ENCODE data around the gene NEK10. TPM values are rescaled to one million over a fixed set of nuclear protein-coding genes. Genes with fewer than 3 reads are reported as not detected.
"Not testable (repeated sequence)": the region's sequence is repeated elsewhere in the genome, so short reads cannot be mapped to it uniquely, and the experiment has no call there.

NEK10 gene
- total and polyA plus RNA-seq, 12 donors, result 0.16 to 4.8 (median 0.65) TPM

GRCh38 chr3:27310688-27311087 is 58.5 kb downstream of the NEK10 start:
- Histone ChIP-seq H3K4me1 (replicated peaks in 1 of 2) (peaks cover 0 to 3% of the 10 kb centered on the region in 2 donors), H3K36me3 (replicated peaks in 1 of 2) (no peaks in the 10 kb centered on the region), H3K27me3 (no peaks in the 10 kb centered on the region), H3K4me3 (no peak overlapping the region), H3K9me3 (replicated peaks in 1 of 3) (no peaks in the 10 kb centered on the region), H3K27ac (no peak overlapping the region)
- TF ChIP-seq POLR2A (IDR thresholded peaks at IDR 0.05), result no peak
- TF ChIP-seq, protein P1, sequence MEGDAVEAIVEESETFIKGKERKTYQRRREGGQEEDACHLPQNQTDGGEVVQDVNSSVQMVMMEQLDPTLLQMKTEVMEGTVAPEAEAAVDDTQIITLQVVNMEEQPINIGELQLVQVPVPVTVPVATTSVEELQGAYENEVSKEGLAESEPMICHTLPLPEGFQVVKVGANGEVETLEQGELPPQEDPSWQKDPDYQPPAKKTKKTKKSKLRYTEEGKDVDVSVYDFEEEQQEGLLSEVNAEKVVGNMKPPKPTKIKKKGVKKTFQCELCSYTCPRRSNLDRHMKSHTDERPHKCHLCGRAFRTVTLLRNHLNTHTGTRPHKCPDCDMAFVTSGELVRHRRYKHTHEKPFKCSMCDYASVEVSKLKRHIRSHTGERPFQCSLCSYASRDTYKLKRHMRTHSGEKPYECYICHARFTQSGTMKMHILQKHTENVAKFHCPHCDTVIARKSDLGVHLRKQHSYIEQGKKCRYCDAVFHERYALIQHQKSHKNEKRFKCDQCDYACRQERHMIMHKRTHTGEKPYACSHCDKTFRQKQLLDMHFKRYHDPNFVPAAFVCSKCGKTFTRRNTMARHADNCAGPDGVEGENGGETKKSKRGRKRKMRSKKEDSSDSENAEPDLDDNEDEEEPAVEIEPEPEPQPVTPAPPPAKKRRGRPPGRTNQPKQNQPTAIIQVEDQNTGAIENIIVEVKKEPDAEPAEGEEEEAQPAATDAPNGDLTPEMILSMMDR (IDR thresholded peaks at IDR 0.05), result no peak
- no peak for DNase-seq
- 76 to 86% (median 83%) methylated on average over 2 of the region's 2 CpGs for WGBS, 4 donors
- intact Hi-C loops (cut with DNase I), result loop anchor here in 1 of 2 donors (5.0 to 10.0 kb wide), 2 partner anchors 164 to 372 kb away; no protein-coding TSS in a partner anchor

GRCh38 chr3:27307566-27307965 is 61.6 kb downstream of the NEK10 start:
- Histone ChIP-seq H3K27ac (no peak overlapping the region), H3K4me3 (no peak overlapping the region), H3K9me3 (replicated peaks in 1 of 3) (no peaks in the 10 kb centered on the region), H3K27me3 (no peaks in the 10 kb centered on the region), H3K36me3 (replicated peaks in 1 of 2) (no peaks in the 10 kb centered on the region), H3K4me1 (replicated peaks in 1 of 2) (peaks cover 0 to 3% of the 10 kb centered on the region in 2 donors)
- TF ChIP-seq, protein P1 (IDR thresholded peaks at IDR 0.05), result no peak
- no peak for TF ChIP-seq POLR2A (IDR thresholded peaks at IDR 0.05)
- DNase-seq, result no peak
- intact Hi-C loops (cut with DNase I), result no loop called here
- 81 to 89% (median 85%) methylated on average over 1 of the region's 1 CpG for WGBS, 4 donors

- Histone ChIP-seq H3K4me3 (no peak overlapping the region), H3K9me3 (replicated peaks in 1 of 3) (no peaks in the 10 kb centered on the region), H3K27me3 (no peaks in the 10 kb centered on the region), H3K27ac (no peak overlapping the region), H3K36me3 (replicated peaks in 1 of 2) (no peaks in the 10 kb centered on the region), H3K4me1 (replicated peaks in 1 of 2) (no peaks in the 10 kb centered on the region)
- DNase-seq, result no peak
- 48 to 77% (median 63%) methylated on average over 1 of the region's 1 CpG for WGBS, 4 donors
- TF ChIP-seq POLR2A (IDR thresholded peaks at IDR 0.05), result no peak
- TF ChIP-seq, protein P1 (IDR thresholded peaks at IDR 0.05), result no peak
- intact Hi-C loops (cut with DNase I), result no loop called here
Measured at GRCh38 chr3:27302891-27303290, 66.3 kb downstream of the NEK10 start.

GRCh38 chr3:27298981-27299380 is 70.2 kb downstream of the NEK10 start:
- H3K4me1 ChIP-seq (replicated peaks in 1 of 2); H3K9me3 ChIP-seq (replicated peaks in 1 of 3); DNase-seq; H3K36me3 ChIP-seq (replicated peaks in 1 of 2); H3K4me3 ChIP-seq; H3K27ac ChIP-seq; intact Hi-C loops (cut with DNase I); H3K27me3 ChIP-seq: not testable (repeated sequence)
- WGBS, 4 donors, result 76 to 96% (median 91%) methylated on average over 2 of the region's 2 CpGs

DNA sequence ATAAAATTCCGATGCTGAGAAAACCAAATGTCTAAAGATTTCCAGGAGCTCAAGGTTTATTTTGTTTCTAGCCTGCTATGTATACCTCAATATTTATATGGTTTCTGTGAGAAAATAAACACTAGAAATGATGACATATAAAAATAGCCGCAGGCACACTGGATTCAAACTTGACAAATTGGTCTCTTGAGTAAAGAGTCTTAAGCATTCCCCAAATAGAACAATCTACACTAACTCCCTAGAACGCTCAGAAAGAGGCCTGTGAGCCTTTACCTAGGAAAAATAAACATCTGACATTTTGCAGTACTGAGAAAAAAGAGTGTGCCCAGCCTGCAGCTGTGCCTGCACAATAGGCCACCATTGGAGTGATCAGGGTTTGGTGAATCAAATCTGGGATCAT is 75.2 kb downstream of the NEK10 start:
- TF ChIP-seq POLR2A (IDR thresholded peaks at IDR 0.05), result no peak
- TF ChIP-seq, protein P1 (IDR thresholded peaks at IDR 0.05), result no peak
- intact Hi-C loops (cut with DNase I), result no loop called here
- Histone ChIP-seq H3K36me3 (replicated peaks in 1 of 2) (no peaks in the 10 kb centered on the region), H3K27me3 (no peaks in the 10 kb centered on the region), H3K27ac (no peak overlapping the region), H3K4me3 (no peak overlapping the region), H3K4me1 (replicated peaks in 1 of 2) (no peaks in the 10 kb centered on the region), H3K9me3 (replicated peaks in 1 of 3) (no peaks in the 10 kb centered on the region)
- WGBS, 4 donors, result 74 to 84% (median 79%) methylated on average over 3 of the region's 3 CpGs
- DNase-seq, result no peak

Data from adrenal gland (tissue), 12 donors.